OCI-LY3 (cell line): ENCODE results near the gene TFDP1.

ENCODE experiments used
- H2AFZ ChIP-seq: fragments of 200-600, 300-600 bp; shearing (Covaris generic); 2 replicates; pipeline ENCODE4 v1.6.0; 2014; ENCODE audit warnings: antibody characterized with exemption, low read depth, low read length
- H3K27ac ChIP-seq: fragments of 200-600, 300-600 bp; sonication (generic); 2 replicates; pipeline ENCODE4 v1.5.1; 2014; ENCODE audit warnings: mild to moderate bottlenecking, low read length, moderate library complexity, mixed read lengths
- H3K27me3 ChIP-seq: fragments of 200-600, 300-600 bp; sonication (generic); 2 replicates; pipeline ENCODE4 v1.6.1; 2014; ENCODE audit warnings: low read depth, low read length, mixed read lengths
- H3K36me3 ChIP-seq: fragments of 200-600, 300-600 bp; sonication (generic); replicated peaks from 2 replicates; pipeline ENCODE3; 2014; ENCODE audit warnings: low read depth, low read length, mixed read lengths
- H3K4me1 ChIP-seq: fragments of 300-600, 200-600 bp; sonication (generic); 2 replicates; pipeline ENCODE4 v1.6.1; 2014; ENCODE audit warnings: low read length, mixed read lengths
- H3K4me2 ChIP-seq: fragments of 200-600, 300-600 bp; sonication (generic); 2 replicates; pipeline ENCODE4 v1.6.1; 2014; ENCODE audit warnings: low read length, mixed read lengths
- H3K4me3 ChIP-seq: fragments of 300-600, 200-600 bp; sonication (generic); 2 replicates; pipeline ENCODE4 v1.5.1; 2014; ENCODE audit warnings: antibody characterized with exemption, mild to moderate bottlenecking, low read length, moderate library complexity
- H3K79me2 ChIP-seq: fragments of 300-600, 200-600 bp; shearing (Covaris generic); 2 replicates; pipeline ENCODE4 v1.6.1; 2014; ENCODE audit warnings: mild to moderate bottlenecking, low read length, mixed read lengths
- H3K9ac ChIP-seq: fragments of 300-600, 200-600 bp; shearing (Covaris generic); 2 replicates; pipeline ENCODE4 v1.6.0; 2014; ENCODE audit warnings: mild to moderate bottlenecking, low read length, moderate library complexity
- H3K9me3 ChIP-seq: fragments of 200-600, 300-600 bp; shearing (Covaris generic); 2 replicates; pipeline ENCODE4 v1.6.1; 2014; ENCODE audit warnings: low read length, mixed read lengths; ENCODE audit not compliant: insufficient read depth
- H4K20me1 ChIP-seq: fragments of 200-600, 300-600 bp; sonication (generic); 2 replicates; pipeline ENCODE4 v1.6.1; 2016; ENCODE audit warnings: low read length, mixed read lengths; ENCODE audit not compliant: insufficient read depth
- EZH2phosphoT487 ChIP-seq: fragments of 200-600 bp; shearing (Covaris generic); IDR thresholded peaks from 2 replicates; pipeline ENCODE4 v1.6.1; 2018; ENCODE audit warnings: antibody characterized with exemption, mixed run types, low read depth
- TF ChIP-seq, protein P1 (sequence below): fragments of 200-600, 300-600 bp; sonication (generic); IDR thresholded peaks from 2 replicates; pipeline ENCODE4 v1.5.1; 2014; ENCODE audit warnings: antibody characterized with exemption, low read length, low read depth

Gene TFDP1

DNA sequence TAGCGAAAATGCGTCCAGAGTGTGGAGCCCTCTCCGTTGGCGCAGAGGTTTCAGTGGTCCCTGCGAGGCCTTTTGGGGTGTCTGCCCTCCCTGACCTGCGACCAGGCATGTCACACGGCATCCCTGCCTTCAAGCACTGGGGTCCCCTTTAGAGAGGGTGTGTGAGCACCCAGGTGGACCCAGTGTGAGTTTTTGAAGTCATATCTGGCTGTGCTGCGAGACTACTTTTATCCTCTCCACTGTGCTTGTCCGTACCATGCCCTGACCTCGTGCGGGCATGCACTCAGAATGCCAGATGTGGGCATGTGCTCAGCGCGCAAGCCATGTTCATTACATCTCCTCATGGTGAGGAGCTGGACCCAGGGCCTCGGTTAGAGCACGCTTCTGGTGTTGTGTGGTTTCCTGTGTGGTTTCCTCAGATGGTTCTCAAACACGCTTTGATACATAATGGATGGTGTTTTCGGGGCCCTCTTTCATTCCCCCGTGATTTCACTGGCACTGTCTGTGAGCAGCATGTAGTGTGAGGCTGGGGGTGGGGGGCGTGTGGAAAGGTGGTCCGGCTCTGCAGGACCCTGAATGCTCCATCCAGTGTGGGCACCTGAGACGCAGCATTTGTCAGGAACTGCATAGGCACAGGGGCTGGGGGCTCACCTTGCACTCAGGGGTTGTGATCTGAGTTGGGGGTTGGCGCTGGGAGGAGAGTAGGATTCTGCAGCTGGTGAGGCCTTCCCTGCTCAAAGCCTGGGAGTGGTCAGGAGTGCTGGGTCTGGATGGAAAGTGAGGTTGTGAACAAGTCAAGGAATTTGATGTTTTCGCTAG, 2.3 kb downstream of the TFDP1 start:
- Histone ChIP-seq H3K27ac (no peak overlapping the region), H3K4me1 (peaks cover 15% of the 10 kb centered on the region), H3K4me2 (no peak overlapping the region), H3K36me3 (peaks cover 50% of the 10 kb centered on the region), H3K9ac (no peak overlapping the region), H3K27me3 (no peaks in the 10 kb centered on the region), H3K9me3 (no peaks in the 10 kb centered on the region), H2AFZ (no peak overlapping the region), H4K20me1 (peaks cover 55% of the 10 kb centered on the region), H3K4me3 (no peak overlapping the region), H3K79me2 (peaks cover 77% of the 10 kb centered on the region)
- TF ChIP-seq EZH2phosphoT487: no peak
- TF ChIP-seq, protein P1, sequence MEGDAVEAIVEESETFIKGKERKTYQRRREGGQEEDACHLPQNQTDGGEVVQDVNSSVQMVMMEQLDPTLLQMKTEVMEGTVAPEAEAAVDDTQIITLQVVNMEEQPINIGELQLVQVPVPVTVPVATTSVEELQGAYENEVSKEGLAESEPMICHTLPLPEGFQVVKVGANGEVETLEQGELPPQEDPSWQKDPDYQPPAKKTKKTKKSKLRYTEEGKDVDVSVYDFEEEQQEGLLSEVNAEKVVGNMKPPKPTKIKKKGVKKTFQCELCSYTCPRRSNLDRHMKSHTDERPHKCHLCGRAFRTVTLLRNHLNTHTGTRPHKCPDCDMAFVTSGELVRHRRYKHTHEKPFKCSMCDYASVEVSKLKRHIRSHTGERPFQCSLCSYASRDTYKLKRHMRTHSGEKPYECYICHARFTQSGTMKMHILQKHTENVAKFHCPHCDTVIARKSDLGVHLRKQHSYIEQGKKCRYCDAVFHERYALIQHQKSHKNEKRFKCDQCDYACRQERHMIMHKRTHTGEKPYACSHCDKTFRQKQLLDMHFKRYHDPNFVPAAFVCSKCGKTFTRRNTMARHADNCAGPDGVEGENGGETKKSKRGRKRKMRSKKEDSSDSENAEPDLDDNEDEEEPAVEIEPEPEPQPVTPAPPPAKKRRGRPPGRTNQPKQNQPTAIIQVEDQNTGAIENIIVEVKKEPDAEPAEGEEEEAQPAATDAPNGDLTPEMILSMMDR: no peak

DNA sequence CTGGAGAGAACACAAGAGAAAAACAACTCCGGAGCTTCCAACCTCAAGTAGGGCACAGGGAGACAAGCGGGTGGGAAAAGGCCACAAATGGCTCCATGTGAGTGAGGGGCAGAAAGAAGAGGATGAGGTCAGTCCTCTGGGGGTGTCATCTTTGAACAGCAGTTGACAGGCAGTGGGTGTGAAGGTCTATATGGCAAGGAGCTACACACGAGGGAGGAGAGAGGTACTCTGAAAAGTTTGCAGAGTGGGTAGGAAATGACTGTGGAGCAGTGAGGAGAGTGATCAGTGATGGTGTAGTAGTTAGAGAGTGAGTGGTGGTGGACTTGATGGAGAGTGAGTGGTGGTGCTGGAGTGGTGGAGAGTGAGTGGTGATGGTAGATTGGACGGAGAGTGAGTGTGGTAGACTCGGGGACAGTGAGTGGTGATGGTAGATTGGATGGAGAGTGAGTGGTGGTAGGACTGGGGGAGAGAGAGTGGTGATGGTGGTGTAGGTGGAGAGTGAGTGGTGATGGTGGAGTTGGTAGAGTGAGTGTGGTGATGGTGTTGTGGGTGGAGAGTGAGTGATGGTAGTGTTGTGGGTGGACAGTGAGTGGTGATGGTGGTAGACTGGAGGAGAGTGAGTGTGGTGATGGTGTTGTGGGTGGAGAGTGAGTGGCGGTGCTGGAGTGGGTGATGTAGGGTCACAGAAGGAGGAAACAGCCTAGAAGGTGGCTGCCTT, 4.0 kb downstream of the TFDP1 start:
- Histone ChIP-seq H3K79me2 (peaks cover 94% of the 10 kb centered on the region), H3K4me1 (peaks cover 15% of the 10 kb centered on the region), H3K27ac (no peak overlapping the region), H3K9ac (no peak overlapping the region), H3K4me3 (no peak overlapping the region), H4K20me1 (peaks cover 72% of the 10 kb centered on the region), H3K27me3 (no peaks in the 10 kb centered on the region), H3K9me3 (no peaks in the 10 kb centered on the region), H3K36me3 (peaks cover 58% of the 10 kb centered on the region), H2AFZ (no peak overlapping the region), H3K4me2 (no peak overlapping the region)
- TF ChIP-seq, protein P1: no peak
- no peak for TF ChIP-seq EZH2phosphoT487

DNA sequence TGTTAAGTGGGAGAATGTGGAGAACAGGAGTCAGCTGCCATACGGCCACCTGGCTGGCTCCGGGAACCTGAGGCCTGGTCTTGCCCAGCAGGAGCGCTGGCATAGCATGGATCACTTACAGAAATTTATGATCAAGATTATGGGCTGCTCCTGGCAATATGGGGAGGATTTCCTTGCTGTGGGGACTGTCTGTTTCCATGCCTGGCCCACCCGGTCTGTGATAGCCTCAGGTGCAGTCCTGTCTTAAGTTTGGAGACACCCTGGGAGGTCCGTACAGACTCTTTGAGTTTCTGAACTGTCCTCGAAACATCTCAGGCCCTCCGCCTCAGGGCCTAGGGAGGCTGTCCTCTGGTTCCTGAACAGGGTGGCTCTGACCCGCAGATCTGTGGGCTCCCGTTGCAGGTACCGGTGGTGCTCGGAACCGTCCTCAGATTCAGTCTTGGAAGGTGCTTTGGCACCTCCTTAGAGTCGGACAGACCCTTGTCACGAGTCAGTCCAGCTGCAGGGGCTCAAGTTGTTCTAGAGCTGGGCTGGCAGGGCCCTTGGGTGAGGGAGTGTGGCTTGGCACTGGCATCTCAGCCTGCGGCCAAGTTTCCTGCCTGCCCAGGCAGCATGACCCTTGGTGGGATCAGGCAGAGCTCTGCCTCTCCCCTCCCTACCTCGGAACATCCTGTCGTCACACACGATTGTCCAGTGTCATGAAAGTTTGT, 4.9 kb downstream of the TFDP1 start:
- peaks cover 98% of the 10 kb centered on the region for H3K79me2 ChIP-seq
- H3K27ac ChIP-seq: no peak overlapping the region
- H3K9me3 ChIP-seq: no peaks in the 10 kb centered on the region
- no peak overlapping the region for H2AFZ ChIP-seq
- H3K4me1 ChIP-seq: peaks cover 15% of the 10 kb centered on the region
- H3K9ac ChIP-seq: no peak overlapping the region
- peaks cover 60% of the 10 kb centered on the region for H3K36me3 ChIP-seq
- H3K4me2 ChIP-seq: no peak overlapping the region
- H3K27me3 ChIP-seq: no peaks in the 10 kb centered on the region
- H3K4me3 ChIP-seq: no peak overlapping the region
- no peak for TF ChIP-seq EZH2phosphoT487
- TF ChIP-seq, protein P1: no peak
- peaks cover 80% of the 10 kb centered on the region for H4K20me1 ChIP-seq

DNA sequence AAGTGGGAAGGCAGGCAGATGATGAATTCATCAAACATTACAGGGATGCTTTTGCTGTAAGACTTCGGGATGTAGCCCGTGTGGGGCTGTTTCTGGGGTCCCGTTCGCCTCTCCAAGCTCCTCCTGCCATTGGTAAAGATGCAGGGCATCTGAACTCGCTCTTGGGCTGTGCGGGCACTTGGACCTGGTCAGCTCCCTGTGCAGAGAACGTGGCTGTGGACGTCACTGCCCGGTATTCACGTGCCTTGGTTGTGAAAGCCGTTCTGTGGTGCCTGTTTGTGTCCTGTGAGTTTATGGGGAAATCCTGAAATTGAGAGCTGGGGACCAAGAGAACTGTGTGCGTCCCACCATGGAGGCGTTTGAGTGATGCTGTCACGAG, 5.4 kb downstream of the TFDP1 start:
- no peak overlapping the region for H2AFZ ChIP-seq
- H3K4me2 ChIP-seq: no peak overlapping the region
- H3K4me1 ChIP-seq: peaks cover 15% of the 10 kb centered on the region
- H3K9me3 ChIP-seq: no peaks in the 10 kb centered on the region
- TF ChIP-seq EZH2phosphoT487: no peak
- TF ChIP-seq, protein P1: no peak
- peaks cover 86% of the 10 kb centered on the region for H4K20me1 ChIP-seq
- peaks cover 100% of the 10 kb centered on the region for H3K79me2 ChIP-seq
- H3K27ac ChIP-seq: no peak overlapping the region
- H3K36me3 ChIP-seq: peaks cover 64% of the 10 kb centered on the region
- H3K4me3 ChIP-seq: no peak overlapping the region
- H3K9ac ChIP-seq: no peak overlapping the region
- no peaks in the 10 kb centered on the region for H3K27me3 ChIP-seq
